GM12878 (cell line): ENCODE measurements around the gene MRPL50. TPM values are rescaled to one million over a fixed set of nuclear protein-coding genes. Genes with fewer than 3 reads are reported as not detected.

ENCODE experiments used
- BRCA1 ChIP-seq: IDR thresholded peaks from 2 replicates; pipeline ENCODE4 v1.6.1; 2011; ENCODE audit warnings: low read depth, low read length, improper control_type of control experiment
- CHD1 ChIP-seq: IDR thresholded peaks from 2 replicates; pipeline ENCODE4 v1.6.1; 2012; ENCODE audit warnings: low read depth, low read length, improper control_type of control experiment
- CHD4 ChIP-seq: fragments of 200-600 bp; sonication (generic); IDR thresholded peaks from 2 replicates; pipeline ENCODE4 v1.6.1; 2016; ENCODE audit warnings: mild to moderate bottlenecking
- CREB1 ChIP-seq: IDR thresholded peaks from 2 replicates; pipeline ENCODE4 v1.6.1; 2012; ENCODE audit warnings: low read depth, mild to moderate bottlenecking, inconsistent platforms
- E2F4 ChIP-seq: IDR thresholded peaks from 2 replicates; pipeline ENCODE4 v1.6.1; 2012; ENCODE audit warnings: low read depth, low read length, improper control_type of control experiment
- EGR1 ChIP-seq, 2 experiments: IDR thresholded peaks; 1 replicate in 1 of 2; 2 replicates in 1 of 2; pipeline ENCODE4 v1.6.1; 2011 to 2012; ENCODE audit warnings: low read depth in 2 of 2, low read length in 2 of 2, borderline replicate concordance in 1 of 2, mild to moderate bottlenecking in 1 of 2, moderate library complexity in 1 of 2
- FOXK2 ChIP-seq: fragments of 450-650 bp; IDR thresholded peaks from 2 replicates; pipeline ENCODE4 v1.6.1; 2017; ENCODE audit warnings: mild to moderate bottlenecking, moderate library complexity
- MEF2B ChIP-seq: fragments of 450-650 bp; IDR thresholded peaks from 2 replicates; pipeline ENCODE4 v1.6.1; 2018; ENCODE audit warnings: mild to moderate bottlenecking, moderate library complexity; ENCODE audit not compliant: partially characterized antibody, poor library complexity, severe bottlenecking
- PKNOX1 ChIP-seq: fragments of 450-650 bp; IDR thresholded peaks from 2 replicates; pipeline ENCODE4 v1.6.1; 2016; ENCODE audit warnings: mild to moderate bottlenecking
- RELB ChIP-seq: fragments of 450-650 bp; IDR thresholded peaks from 2 replicates; pipeline ENCODE4 v1.6.1; 2017; ENCODE audit warnings: low read depth, mild to moderate bottlenecking, moderate library complexity
- SMAD5 ChIP-seq: IDR thresholded peaks from 2 replicates; pipeline ENCODE4 v1.6.1; 2016; ENCODE audit warnings: antibody characterized with exemption, low read depth
- SMARCA5 ChIP-seq: fragments of 450-650 bp; IDR thresholded peaks from 2 replicates; pipeline ENCODE4 v1.6.1; 2017; ENCODE audit warnings: mild to moderate bottlenecking
- TCF3 ChIP-seq: IDR thresholded peaks from 2 replicates; pipeline ENCODE4 v1.6.1; 2012; ENCODE audit warnings: low read depth, mild to moderate bottlenecking, low read length, borderline replicate concordance; ENCODE audit not compliant: insufficient read depth
- USF2 ChIP-seq: IDR thresholded peaks from 2 replicates; pipeline ENCODE4 v1.6.1; 2011; ENCODE audit warnings: low read depth, low read length, improper control_type of control experiment, borderline replicate concordance
- ZBTB4 ChIP-seq: fragments of 450-650 bp; formaldehyde crosslinking; IDR thresholded peaks from 2 replicates; pipeline ENCODE4 v1.4.0; 2022; ENCODE audit warnings: mild to moderate bottlenecking, moderate library complexity
- ZNF592 ChIP-seq: fragments of 450-650 bp; IDR thresholded peaks from 2 replicates; pipeline ENCODE4 v1.6.1; 2017; ENCODE audit warnings: mild to moderate bottlenecking, moderate library complexity
- polyA plus RNA-seq, 11 experiments: library from polyadenylated mRNA; depleted of rRNA in 4 of 11; unstranded in 6 of 11; stranded (reverse) in 5 of 11; fragments of >200 nt; fragmentation: Nextera tagmentation in 4 of 11; fragmentation: Illumina TruSeq in 1 of 11; extraction: Ambion mirVana in 4 of 11; extraction: Trizol in 1 of 11; gene quantifications; 1 replicate in 1 of 11; 2 replicates in 10 of 11; pipeline versions ENCODE4 v1.2.1 to v1.2.3, GENCODE V29; 2011 to 2016; ENCODE audit warnings: inconsistent platforms in 2 of 11, missing spikeins in 2 of 11, low read depth in 1 of 11
- total RNA-seq, 4 experiments: library from RNA; depleted of rRNA in 3 of 4; stranded (reverse); fragments of >200 nt in 3 of 4; fragmentation: Illumina TruSeq in 1 of 4; extraction: Trizol in 1 of 4; gene quantifications; 2 replicates each; pipeline versions ENCODE4 v1.2.1 to v1.2.3, GENCODE V29; 2013 to 2021

Gene MRPL50
- total and polyA plus RNA-seq, 10 of the 15 experiments (the other 5 are each of a cell fraction or from before 2014, with no cell fraction given): 12.8 to 79.4 (median 27.9) TPM

GRCh38 chr9:101398068-101398929, at the start of gene MRPL50, which contains the start of gene ZNF189 (continued):
- no peak for TF ChIP-seq ZBTB4 (CRISPR knock-in tag)
- TF ChIP-seq ZNF592: no peak
- TF ChIP-seq SMAD5: peak; percentile 83; the same call in 1 of the 2 replicates
- TF ChIP-seq CHD1: no peak
- TF ChIP-seq TCF3: no peak
- TF ChIP-seq RELB: peak; percentile 67
- TF ChIP-seq PKNOX1: peak; percentile 60; the same call in 1 of the 2 replicates
- no peak for TF ChIP-seq FOXK2
- no peak for TF ChIP-seq CHD4
- TF ChIP-seq E2F4: no peak
- peak in 1 of 2 experiments; percentile 92; a peak in 2 of 3 replicates for TF ChIP-seq EGR1 (IDR thresholded peaks at IDR 0.05; ENCODE audit: borderline replicate concordance in 1 of 2, low read depth in 2 of 2, low read length in 2 of 2)
- 0 out of 2 replicates have a peak, but pooled peaks have one; percentile 30 for TF ChIP-seq SMARCA5
- TF ChIP-seq MEF2B: no peak
- no peak for TF ChIP-seq USF2
- TF ChIP-seq CREB1: peak; percentile 94
- TF ChIP-seq BRCA1: no peak
